CD4-positive, alpha-beta memory T cell (primary cell): ENCODE measurements around the gene DNAJC6. TPM values are rescaled to one million over a fixed set of nuclear protein-coding genes. Genes with fewer than 3 reads are reported as not detected.

Experiments used
- polyA plus RNA-seq, 2 donors: library from polyadenylated mRNA; unstranded; fragments of 300-500 nt; fragmentation: Illumina TruSeq; gene quantifications; one replicate each; pipeline ENCODE4 v1.2.3, GENCODE V29; 2021
- total RNA-seq, 2 experiments: library from RNA; stranded (reverse); gene quantifications; one replicate each; pipeline ENCODE4 v1.2.3, GENCODE V29; 2021

DNAJC6 gene
- total and polyA plus RNA-seq, 4 experiments from 2014 or later: 0.35 to 4.3 (median 2.2) TPM

Other genes starting within 250 kb of the DNAJC6 start
- gene AK4, start 161.3 kb upstream of the DNAJC6 start, total RNA-seq: 1 to 10 TPM; 1.3 to 1.9 TPM
- gene AK4, start 161.3 kb upstream of the DNAJC6 start, polyA plus RNA-seq: not detected
- 1 to 10 TPM; 1.7 to 2.0 TPM for gene LEPR, start 111.1 kb downstream of the DNAJC6 start, total RNA-seq
- gene LEPR, start 111.1 kb downstream of the DNAJC6 start, polyA plus RNA-seq: 1 to 10 TPM; 2.0 to 3.0 TPM
- gene LEPROT, start 111.1 kb downstream of the DNAJC6 start, total RNA-seq: 10 to 100 TPM; 26.4 to 27.1 TPM
- 10 to 100 TPM; 13.2 to 24.4 TPM for gene LEPROT, start 111.1 kb downstream of the DNAJC6 start, polyA plus RNA-seq